Stimulated activated CD8-positive, alpha-beta memory T cell treated with anti-CD3 and anti-CD28 coated beads, Interleukin-15, amount 100 ng/mL, for 24 hours (primary cell): ENCODE results near the gene SETX.

Source experiments
- DNase-seq: peaks from one replicate; pipeline ENCODE4 v3.0.0-alpha.2; 2020; ENCODE audit warnings: low read depth

Gene SETX

DNA sequence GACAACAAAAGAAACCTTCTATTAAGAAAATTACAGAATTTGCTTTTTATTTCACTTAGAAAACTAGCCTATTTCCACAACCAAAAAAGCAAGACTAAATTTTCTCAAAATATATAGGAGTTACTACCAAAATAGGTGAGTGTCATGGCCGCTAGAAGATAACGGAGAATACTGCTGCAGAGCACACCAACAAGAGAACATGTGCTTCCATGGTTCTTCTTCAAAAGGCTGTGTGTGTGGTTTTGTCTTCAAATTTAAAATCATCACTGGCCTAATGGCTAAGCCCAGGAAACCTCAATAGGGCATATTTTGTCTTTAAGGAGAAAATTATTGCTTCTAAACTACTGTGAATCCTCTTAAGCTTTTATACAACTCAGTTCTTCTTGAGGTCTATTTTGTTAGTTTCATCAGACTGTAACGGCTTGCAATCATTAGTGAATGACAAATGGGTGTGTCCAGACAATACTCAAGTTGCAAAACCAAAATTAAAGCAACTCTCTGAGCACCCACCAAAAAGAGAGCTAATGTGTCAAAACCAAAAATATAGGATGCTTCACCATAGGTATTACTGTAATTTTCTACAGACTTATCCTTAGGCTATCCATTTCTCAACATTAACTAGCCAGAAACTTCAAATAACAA, 3.3 kb downstream of the SETX start:
- no peak for DNase-seq

DNA sequence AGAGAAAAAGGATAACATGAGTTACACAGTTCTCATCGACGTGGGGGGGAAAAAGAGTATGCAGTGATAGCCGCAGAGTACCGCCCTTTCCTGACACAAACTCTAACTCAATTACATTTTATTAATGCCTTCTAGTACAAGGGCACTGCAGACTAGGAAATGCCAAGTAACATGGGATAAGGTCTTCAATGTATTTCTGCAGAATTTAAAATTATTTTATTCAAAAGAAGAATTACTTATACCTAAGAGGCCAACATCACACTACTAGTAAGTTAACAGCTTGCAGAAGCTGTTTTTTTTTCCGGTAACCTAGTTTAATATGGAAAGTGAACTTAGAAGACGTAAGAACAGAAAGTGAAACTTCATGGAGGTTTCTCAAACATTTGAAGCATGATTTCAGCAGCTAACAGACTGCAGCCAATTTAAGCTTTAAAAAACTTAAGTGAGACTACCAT, 3.9 kb downstream of the SETX start:
- DNase-seq, result no peak

DNA sequence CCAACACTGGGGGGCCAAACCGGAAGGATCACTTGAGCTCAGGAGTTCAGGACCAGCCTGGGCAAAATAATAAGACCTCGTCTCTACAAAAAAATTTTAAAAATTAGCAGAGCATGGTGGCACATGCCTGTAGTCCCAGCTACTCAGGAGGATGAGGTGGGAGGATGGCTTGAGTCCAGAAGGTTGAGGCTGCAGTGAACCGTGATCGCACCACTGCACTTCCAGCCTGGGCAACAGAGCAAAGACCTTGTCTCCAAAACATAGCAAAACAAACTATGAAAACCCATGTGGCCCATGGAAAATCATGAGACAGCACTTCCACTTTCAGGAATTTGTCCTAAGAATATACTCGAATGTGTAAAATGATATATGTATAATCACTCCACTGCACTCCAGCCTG, 6.1 kb downstream of the SETX start:
- DNase-seq, result no peak

DNA sequence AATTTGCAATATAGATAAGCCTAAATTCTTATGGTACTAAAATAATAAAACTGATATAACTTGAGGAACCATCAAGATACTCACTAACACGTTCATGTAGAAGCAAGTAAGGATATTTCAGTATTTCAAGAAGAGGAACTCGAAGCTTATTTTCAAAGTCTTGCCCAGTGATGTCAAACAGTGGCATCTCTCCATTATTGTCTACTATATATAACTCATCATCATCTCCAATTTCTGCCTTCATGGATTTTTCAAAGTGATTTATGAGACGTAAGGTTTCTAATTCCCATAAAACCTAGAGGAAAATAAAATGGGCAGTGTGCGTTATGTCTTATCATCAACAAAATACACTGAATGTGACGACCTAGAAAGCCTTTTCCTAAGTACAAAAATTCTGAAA, 8.6 kb downstream of the SETX start:
- no peak for DNase-seq

DNA sequence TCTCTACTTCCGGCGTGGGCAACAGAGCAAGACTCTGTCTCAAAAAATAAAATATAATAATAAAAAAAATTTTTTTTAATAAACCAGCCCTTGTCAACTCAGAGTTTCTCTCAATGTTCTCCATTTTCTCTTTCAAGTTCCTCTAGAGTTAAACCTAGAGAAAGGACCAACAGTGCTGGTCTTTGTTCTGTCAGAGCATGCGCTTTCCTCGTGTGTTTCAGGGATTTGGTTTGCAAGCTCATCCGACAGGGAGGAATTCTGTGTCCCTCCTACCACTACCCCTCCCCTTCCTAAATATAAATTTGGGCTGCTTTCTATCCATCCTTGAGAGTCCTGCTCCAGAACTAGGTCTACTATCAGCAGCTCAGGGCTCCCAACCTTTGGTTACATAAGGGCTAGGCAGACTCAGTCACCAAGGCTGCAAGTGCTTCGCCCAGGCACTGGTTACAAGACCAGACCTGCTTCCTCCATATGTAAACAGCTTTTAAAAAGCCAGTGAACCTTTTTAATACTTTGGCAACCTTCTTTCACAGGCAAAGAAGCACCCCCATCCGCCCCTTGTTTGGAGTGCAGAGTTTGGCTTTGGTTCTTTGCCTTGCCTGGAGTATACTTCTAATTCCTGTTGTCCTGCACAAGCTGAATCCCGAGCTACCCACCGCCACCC, 13.5 kb downstream of the SETX start:
- DNase-seq, result no peak

DNA sequence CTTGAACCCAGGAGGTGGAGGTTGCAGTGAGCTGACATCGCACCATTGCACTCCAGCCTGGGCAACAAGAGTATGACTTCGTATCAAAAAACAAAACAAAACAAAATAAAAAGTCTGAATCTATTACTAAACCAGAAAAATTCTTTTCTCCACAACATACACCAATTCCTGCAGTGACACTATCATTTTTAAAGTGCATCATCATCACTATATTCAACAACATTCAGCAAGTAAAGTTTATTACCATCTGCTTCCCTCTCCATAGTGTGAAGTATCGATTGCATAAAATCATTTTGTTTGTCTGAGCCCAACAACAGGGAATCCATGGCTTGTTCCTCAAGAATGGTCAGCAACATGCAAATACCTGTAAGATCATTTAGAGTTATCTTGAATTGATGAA, 20.4 kb downstream of the SETX start:
- DNase-seq, result no peak

DNA sequence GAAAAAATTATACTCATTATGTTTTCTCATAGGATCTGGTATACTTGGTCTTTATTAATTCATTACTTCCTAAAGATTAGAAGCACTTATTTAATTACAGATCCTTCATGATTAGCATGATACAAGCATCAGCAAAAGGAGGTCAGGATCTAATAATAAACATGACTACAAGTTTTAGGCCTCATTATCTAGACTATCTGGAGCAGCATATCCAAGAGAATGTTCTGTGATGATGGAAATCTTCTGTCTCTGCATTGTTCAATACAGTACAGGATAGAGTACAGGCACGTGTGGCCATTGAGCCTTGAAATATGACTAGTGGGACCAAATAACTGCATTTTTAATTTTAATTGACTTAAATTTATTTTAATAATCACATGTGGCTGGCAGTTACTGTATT, 21.2 kb downstream of the SETX start:
- DNase-seq, result no peak

DNA sequence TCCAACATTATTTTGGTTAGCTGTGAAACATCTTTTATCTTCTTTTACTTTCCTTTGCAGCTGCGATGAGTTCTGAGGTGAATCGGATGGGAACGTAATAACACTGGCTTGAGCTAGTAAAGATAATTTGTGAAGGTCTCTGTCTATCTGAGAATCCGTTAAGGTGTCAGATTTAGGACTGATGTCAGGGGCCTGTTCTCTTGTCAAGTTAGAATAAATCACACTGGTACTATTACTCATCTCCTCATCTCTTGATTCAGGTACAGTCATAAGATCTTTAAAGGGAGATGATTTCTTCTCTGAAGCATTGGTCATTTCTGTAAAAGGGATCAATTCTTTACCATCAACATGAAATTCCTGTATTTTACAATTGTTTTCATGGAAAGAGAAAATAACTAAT, 26.2 kb downstream of the SETX start:
- no peak for DNase-seq

DNA sequence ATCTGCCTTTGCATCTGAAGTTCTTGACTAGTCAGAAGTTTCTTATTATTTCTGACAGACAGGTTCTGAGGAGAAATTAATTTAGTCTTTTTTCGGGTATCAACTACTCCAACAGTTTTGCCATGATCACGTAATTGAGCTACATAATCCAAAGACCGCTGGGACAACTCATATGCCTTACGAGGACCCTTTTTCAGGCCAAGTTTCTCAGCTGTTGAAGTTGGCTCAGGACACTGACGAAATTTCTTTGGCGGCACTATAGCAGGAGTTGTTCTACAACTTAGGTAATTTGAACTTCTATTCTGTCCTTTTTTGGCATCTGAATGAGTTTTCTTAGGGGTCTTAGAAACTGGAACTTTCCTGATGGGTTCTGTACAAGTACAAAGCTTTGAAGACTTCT, 27.2 kb downstream of the SETX start:
- DNase-seq, result no peak

DNA sequence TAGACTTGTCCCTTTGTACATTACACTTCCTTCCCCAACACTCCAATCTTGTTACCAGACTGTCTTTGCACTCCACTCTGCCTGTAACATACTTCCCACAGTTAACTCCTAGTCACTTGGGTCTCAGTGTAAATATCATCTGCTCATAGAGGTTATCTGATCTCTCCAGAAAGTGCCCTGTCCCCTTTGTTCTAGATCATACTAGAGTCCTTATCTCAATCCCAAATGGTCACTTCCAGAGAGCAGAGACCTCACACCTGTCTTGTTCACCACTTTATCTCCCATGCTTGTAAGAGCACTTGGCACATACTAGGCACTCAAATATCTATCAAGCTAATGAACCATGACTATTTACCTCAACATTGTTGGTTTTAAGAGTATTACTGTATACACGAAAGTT, 30.4 kb downstream of the SETX start:
- DNase-seq, result no peak

DNA sequence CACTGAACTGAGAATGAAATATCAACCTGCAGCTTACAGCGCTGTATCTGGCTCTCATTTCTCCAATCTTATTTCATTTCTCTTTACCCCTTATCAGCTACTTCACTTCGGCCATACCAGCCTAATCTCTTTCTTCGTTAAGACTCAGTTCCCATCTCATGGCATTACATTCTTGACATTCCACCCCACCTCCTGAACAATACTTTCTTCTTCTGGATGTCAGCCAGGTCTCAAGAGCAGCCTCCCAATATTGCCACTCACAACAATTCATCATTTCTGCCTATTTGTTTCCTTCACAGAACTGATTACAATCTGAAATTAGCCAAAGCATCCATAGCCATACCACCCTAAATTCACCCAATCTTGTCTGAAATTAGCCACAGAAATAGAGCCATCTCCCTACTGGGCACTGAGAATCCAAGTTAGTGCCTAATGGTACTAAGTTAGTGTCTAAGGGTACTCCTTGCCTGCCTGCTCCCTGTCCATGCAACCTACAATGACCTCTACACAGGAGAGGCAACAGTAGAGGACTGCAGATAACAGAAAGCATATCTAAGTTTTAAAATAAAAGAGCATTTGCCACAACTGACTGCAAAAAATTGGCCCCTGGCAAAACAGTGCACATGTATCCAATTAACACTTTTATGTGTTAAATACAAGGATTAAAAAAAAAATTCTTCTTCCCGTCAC, 35.2 kb downstream of the SETX start:
- DNase-seq, result no peak

DNA sequence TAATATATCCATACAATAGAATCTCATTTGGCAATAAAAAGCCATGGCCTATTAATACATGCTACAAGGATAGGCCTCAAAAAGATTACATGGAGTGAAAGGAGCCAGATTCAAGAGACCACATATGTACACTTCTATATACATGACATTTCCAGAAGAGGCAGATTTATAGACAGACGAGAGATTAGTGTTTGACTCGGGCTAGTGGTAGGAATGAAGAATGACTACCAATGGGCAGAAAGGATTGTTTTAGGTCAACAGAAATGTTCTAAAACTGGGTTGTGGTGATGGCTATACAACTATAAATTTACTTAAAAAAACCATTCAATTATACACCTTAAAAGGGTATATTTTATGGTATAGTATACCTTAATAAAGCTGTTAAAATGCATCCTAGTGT, 41.9 kb downstream of the SETX start:
- no peak for DNase-seq

DNA sequence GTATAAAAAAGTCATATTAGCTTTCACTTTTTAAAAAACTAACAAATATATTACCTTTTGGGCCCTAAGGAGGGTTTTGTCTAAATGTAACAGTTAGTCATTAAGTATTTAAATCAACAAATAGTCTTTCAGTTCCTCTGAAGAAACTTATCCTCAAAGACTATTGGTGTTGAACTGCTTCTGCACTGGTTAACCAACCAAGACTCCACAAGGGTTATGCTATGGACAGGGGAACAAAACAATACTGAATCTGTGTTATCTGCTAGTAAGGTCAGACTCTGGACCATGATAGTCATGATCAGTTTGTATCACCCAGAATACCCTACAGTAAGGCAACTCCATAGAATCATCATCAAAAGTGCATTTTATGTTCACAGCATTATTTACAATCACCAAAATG, 42.4 kb downstream of the SETX start:
- no peak for DNase-seq

DNA sequence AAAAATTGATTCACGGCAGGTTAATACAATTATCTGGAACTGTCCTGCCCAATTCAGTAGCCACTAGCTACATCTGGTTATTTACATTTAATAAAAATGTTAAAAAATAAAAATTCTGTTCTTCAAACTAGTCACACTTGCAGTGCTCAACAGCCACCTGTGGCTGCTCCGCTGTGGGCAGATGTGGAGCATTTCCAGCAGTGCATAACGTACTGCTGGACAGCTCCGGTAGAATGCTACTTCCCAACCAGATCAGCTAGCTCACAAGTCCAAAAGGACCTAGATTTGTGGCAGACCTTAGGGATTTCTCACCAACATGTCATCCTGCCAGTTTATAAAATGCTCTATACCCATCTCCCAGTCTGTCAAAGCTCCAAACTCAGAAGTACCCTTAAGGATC, 42.8 kb downstream of the SETX start:
- no peak for DNase-seq

DNA sequence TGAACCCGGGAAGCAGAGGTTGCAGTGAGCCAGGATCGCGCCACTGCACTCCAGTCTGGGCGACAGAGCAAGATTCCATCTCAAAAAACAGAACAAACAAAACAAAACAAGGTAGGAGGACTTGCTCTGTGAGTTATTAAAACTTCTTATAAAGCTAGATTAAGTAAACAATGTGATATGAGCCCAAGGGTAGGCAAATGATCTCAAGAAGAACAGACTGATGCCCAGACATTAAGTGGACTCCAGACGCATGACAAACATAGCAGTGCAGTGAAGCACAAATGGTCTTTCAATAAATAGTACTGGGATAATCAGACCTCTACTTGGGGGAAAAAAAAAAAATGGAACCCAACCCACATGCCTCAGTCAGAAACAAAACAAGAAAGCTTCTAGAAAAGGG, 45.7 kb downstream of the SETX start:
- DNase-seq, result no peak

DNA sequence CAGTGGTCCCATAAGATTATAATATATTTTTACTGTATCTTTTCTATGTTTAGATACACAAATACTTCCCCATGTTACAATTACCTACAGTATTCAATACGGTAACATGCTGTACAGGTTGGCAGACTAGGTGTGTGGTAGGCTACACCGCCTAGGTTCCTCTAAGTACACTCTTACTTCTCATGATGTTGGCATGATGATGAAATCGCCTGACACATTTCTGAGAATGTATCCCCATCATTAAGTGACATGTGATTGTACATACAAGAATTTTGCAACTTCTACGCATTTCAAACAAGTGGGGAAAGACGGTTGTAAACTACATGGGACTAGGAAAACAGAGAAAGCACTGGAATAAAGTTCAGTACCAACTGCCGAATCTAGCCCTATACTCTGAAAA, 53.3 kb downstream of the SETX start:
- no peak for DNase-seq

DNA sequence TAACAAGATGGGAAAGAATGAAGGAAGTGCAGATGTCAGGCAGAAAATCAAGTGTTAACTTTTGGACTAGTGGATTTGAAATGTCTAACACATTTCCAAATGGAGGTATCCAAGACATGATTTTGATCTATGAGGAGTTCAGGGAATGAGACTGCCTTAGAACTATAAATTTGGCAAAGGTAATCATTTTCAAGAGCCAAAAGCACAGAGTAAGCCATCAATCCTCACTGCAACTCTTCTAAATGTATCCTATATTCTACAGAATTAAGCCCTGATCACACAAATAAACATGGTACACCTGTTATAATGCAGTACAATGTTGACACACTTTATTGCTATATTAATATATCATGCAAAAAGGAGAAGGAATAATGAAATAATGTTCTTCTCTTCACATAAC, 55.6 kb downstream of the SETX start:
- no peak for DNase-seq

DNA sequence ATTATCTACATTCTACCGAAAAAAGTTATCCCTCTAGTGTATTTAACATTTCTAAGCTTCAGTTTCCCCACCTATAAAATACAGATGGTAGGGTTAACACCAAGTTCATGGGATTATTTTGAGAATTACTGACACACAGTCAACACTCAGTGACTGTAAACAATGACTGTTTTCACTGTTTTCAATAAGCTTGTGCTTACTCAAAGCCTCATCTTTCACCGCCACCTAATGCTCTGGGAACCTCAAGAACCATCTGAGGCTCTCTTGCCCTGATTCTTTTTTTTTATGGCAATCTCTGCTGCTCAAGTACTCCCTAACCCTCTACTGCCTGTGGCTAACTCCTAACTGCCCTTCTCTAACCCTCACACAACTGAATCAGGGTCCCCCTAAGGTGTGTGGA, 59.6 kb downstream of the SETX start:
- DNase-seq, result no peak

DNA sequence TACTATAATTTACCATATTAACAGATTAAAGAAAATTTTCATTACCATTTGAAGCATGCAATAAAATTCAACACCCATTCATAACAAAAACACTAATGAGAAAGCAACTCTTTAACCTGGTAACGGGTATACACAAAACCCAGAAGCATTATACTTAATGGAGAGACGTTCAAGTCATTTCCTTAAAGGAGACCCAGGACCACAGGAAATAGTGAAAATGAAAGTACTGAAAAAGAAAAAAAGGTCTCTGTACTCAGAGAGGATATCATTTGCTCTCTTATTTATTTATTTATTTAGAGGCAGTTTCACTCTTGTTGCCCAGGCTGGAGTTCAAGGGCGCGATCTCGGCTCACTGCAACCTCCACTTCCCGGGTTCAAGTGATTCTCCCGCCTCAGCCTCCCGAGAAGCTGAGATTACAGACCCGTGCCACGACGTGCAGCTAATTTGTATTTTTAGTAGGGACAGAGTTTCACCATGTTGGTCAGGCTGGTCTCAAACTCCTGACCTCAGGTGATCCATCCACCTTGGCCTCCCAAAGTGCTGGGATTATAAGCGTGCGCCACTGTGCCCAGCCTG, 61.6 kb downstream of the SETX start:
- no peak for DNase-seq

DNA sequence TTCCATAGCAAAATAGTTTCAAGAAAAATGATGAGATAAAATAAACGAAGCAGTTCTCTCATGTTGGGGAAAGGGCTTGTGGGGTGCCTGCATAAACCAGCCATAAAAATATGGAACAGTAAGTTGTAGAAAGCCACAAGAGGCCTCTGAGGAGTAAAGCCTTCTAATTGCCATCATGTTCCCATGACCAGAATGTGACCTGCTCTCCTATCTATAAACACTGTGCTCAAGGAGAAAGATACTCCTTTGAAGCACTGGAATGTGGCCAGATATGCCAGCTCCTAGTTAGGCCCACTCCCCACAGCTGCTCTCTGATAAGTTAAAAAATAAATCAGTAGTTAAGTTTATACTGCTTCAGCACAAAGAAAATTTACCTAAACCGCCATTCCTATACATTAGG, 65.8 kb downstream of the SETX start:
- DNase-seq, result no peak

DNA sequence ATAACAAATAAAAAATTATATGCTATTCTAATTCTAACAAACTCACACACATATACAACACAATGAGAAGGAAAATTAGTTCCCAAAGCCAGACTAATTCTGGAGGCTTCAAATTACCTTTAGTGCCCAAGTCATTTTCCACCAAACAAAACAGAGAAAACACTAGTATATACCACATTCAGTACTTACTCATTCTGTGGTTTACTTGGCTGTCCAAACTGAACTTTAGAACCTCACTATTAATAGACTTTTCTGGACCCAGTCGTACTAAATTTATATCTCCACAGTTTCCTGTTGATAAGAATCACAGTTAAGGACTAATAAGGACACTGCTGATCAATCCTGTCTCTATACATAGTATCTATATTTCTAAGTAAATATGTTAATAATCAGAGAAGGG, 66.4 kb downstream of the SETX start:
- DNase-seq, result no peak

DNA sequence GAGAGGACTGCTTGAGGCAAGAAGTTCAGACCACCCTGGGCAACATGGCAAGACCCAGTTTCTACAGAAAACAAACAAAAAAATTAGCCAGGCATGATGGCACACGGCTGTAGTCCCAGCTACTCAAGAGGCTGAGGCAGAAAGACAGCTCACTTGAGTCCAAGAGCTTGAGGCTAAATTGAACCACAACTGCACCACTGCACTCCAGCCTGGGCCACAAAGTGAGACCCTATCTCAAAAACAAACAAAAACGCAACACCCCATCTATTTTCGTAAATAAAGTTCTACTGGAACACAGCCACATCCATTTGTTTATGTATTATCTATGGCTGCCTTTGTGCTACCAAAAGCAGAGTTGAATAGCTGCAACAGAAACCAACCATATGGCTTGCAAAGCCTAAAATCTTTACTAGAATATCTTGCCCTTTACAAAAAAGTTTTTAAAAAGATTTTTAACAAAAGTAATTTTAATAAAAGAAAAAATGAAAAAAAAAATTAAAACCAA, 67.5 kb downstream of the SETX start:
- no peak for DNase-seq

DNA sequence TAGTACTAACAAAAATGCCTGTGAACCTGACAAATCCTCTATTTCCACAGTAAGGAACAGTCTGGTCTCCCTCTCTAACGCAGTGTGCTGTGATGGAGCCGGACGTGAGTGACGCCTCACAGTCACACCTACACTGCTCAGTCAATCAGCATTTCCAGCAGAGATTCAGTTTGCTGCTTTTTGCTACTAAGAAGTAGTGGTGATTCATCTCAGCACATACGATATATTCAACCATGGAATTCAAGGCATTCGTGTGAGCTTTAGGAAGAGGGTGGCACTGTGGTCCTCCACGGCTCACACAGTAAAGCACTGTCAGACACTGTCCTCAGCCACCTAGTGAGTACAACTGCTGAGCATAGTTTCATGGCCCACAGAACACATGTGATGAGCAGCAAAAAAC, 70.9 kb downstream of the SETX start:
- DNase-seq, result no peak
